Transverse colon (tissue), 4 donors: Measurements from ENCODE around the gene GJB6. TPM values are rescaled to one million over a fixed set of nuclear protein-coding genes. Genes with fewer than 3 reads are reported as not detected.
A peak's percentile ranks its signal among the peaks of the same experiment; 100 is the strongest.

Experiments
- DNase-seq: peaks from one replicate; pipeline ENCODE4 v3.0.0-alpha.2; 2019
- H3K27ac ChIP-seq, 4 donors: fragments of 200-600 bp; sonication (generic); 2 replicates each; pipeline ENCODE4 v1.5.1; 2016 to 2018; ENCODE audit warnings: inconsistent platforms in 4 of 4
- H3K27me3 ChIP-seq: fragments of 200-600 bp; sonication (generic); 2 replicates; pipeline ENCODE4 v1.5.1; 2017; ENCODE audit warnings: inconsistent platforms
- H3K36me3 ChIP-seq, 4 donors: fragments of 200-600 bp; sonication (generic); 2 replicates each; pipeline ENCODE4 v1.5.1; 2017 to 2019; ENCODE audit warnings: inconsistent platforms in 4 of 4
- H3K4me1 ChIP-seq, 4 donors: fragments of 200-600 bp; sonication (generic); 2 replicates each; pipeline ENCODE4 v1.5.1; 2017 to 2020; ENCODE audit warnings: inconsistent platforms in 4 of 4
- H3K4me3 ChIP-seq, 4 donors: fragments of 200-600 bp; sonication (generic); 1 replicate in 1 of 4; 2 replicates in 3 of 4; pipeline versions ENCODE4 v1.5.1 to v1.6.1; 2017 to 2019; ENCODE audit warnings: inconsistent platforms in 4 of 4
- H3K9me3 ChIP-seq, 2 donors: fragments of 200-600 bp; sonication (generic); 2 replicates each; pipeline ENCODE4 v1.5.1; 2017 to 2019; ENCODE audit warnings: inconsistent platforms in 2 of 2
- EP300 ChIP-seq: sonication (generic); formaldehyde crosslinking; IDR thresholded peaks from one replicate; pipeline ENCODE4 v1.6.1; 2017; ENCODE audit warnings: antibody characterized with exemption, low read depth
- POLR2A ChIP-seq: fragments of 450-650 bp; IDR thresholded peaks from one replicate; pipeline ENCODE4 v1.6.1; 2016; ENCODE audit warnings: antibody characterized with exemption, mild to moderate bottlenecking, moderate library complexity
- POLR2AphosphoS5 ChIP-seq, 3 donors: sonication (generic); formaldehyde crosslinking; IDR thresholded peaks; one replicate each; pipeline ENCODE4 v1.6.1; 2016; ENCODE audit warnings: antibody characterized with exemption in 3 of 3
- WGBS, 2 donors: methylation state at CpG; one replicate each; pipeline ENCODE4 v1.1.5; 2018; ENCODE audit warnings: low coverage in 1 of 2; 5-methylcytosine and 5-hydroxymethylcytosine counted together
- in situ Hi-C, 4 donors: fragments of 200-750 bp; cut with MboI; loops; one replicate each; pipeline versions ENCODE4 v1.15.0 to v1.15.1; 2017; ENCODE audit warnings: low sequenced_read_pairs in 3 of 4, low pct_ligation_motif_present in 1 of 4, low pct_unique_long_range_greater_than_20kb in 1 of 4
- intact Hi-C: fragments of 100-400 bp; cut with DNase I; formaldehyde crosslinking; loops from one replicate; pipeline ENCODE4 v1.15.1; 2023; ENCODE audit warnings: low total_unique reads
- total RNA-seq, 4 donors: library from RNA; depleted of rRNA; stranded (reverse); fragments of >200 nt; gene quantifications; one replicate each; pipeline ENCODE4 v1.1.0, GENCODE V29; 2016
- TF ChIP-seq, protein P1 (sequence below), 5 experiments: fragments of 200-600 bp in 3 of 5; fragments of 450-650 bp in 2 of 5; sonication (generic) in 3 of 5; IDR thresholded peaks; 1 replicate in 2 of 5; 2 replicates in 3 of 5; pipeline ENCODE4 v1.5.1; 2016 to 2017; ENCODE audit warnings: antibody characterized with exemption in 5 of 5, inconsistent platforms in 3 of 5, mild to moderate bottlenecking in 2 of 5, moderate library complexity in 1 of 5

GJB6 gene
- total RNA-seq, 4 donors from 2014 or later = 0.68 TPM; not detected in 3

DNA sequence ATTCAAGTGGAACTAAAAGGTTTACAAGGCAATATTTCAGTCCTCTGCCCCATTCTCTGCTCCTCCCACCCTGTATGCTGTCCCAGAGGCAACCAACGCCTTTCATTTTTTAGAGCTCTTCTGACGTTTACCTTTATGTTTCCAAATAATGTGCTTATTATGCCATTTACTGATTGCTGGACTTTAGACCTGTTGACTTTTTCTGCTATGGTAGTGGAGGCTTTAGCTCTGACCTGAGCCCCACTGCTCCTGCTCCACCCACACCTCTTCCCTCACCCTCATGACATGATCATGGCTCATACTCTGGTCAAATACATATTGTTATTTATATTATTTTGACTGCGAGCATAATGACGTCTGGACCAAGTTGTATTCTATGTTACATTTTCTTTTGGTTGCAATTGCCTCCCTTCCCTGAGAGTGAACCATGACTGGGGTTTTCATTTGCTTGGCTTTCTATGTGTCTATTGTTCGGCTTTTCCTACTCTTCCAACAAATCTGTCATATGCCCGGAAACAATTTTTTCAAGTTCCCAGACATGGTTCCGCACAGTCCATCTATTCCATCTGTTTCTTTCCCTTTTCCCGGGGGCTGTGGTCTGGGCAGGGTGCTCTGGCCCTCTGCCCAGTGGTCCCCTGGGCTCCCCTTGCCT is 31.4 kb upstream of the GJB6 start:
- intact Hi-C loops (no loop called here), in situ Hi-C loops (no loop called here)

DNA sequence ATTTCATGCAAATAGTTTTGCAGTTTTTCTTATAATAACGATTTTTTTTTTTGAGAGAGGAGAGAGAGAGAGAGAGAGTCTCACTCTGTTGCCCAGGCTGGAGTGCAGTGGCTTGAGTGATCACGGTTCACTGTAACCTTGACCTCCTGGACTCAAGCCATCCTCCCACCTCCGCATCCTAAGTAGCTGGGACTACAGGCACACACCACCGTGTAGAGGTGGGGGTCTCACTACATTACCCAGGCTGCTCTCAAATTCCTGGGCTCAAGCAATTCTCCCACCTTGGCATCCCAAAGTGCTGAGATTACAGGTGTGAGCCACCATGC is 26.8 kb upstream of the GJB6 start:
- in situ Hi-C loops = no loop called here
- peaks cover 0 to 6% (median 3%) of the 10 kb centered on the region in 4 donors for H3K4me1 ChIP-seq
- no peaks in the 10 kb centered on the region for H3K9me3 ChIP-seq
- intact Hi-C loops = no loop called here
- no peak for TF ChIP-seq POLR2A
- TF ChIP-seq, protein P1, sequence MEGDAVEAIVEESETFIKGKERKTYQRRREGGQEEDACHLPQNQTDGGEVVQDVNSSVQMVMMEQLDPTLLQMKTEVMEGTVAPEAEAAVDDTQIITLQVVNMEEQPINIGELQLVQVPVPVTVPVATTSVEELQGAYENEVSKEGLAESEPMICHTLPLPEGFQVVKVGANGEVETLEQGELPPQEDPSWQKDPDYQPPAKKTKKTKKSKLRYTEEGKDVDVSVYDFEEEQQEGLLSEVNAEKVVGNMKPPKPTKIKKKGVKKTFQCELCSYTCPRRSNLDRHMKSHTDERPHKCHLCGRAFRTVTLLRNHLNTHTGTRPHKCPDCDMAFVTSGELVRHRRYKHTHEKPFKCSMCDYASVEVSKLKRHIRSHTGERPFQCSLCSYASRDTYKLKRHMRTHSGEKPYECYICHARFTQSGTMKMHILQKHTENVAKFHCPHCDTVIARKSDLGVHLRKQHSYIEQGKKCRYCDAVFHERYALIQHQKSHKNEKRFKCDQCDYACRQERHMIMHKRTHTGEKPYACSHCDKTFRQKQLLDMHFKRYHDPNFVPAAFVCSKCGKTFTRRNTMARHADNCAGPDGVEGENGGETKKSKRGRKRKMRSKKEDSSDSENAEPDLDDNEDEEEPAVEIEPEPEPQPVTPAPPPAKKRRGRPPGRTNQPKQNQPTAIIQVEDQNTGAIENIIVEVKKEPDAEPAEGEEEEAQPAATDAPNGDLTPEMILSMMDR (IDR thresholded peaks at IDR 0.05) = no peak
- no peak for TF ChIP-seq EP300
- DNase-seq = no peak
- no peaks in the 10 kb centered on the region for H3K36me3 ChIP-seq
- 43 to 72% methylated on average over 1 to 4 of the region's 4 CpGs for WGBS, 2 donors
- no peak overlapping the region for H3K4me3 ChIP-seq
- no peak overlapping the region for H3K27ac ChIP-seq
- no peaks in the 10 kb centered on the region for H3K27me3 ChIP-seq

More for the DNA sequence above, 31.4 kb upstream of the GJB6 start:
- H3K4me1 ChIP-seq = peaks cover 0 to 6% (median 3%) of the 10 kb centered on the region in 4 donors
- H3K4me3 ChIP-seq = no peak overlapping the region
- peak overlapping the region in 1 of 4 donors; percentile 9 for H3K27ac ChIP-seq
- TF ChIP-seq, protein P1 (IDR thresholded peaks at IDR 0.05) = no peak
- TF ChIP-seq POLR2AphosphoS5 (IDR thresholded peaks at IDR 0.05) (no peak), EP300 (no peak), POLR2A (no peak)
- DNase-seq = no peak
- WGBS, 2 donors = 70 to 72% methylated on average over 8 of the region's 8 CpGs
- no peaks in the 10 kb centered on the region for H3K36me3 ChIP-seq
- H3K9me3 ChIP-seq = no peaks in the 10 kb centered on the region
- H3K27me3 ChIP-seq = no peaks in the 10 kb centered on the region

DNA sequence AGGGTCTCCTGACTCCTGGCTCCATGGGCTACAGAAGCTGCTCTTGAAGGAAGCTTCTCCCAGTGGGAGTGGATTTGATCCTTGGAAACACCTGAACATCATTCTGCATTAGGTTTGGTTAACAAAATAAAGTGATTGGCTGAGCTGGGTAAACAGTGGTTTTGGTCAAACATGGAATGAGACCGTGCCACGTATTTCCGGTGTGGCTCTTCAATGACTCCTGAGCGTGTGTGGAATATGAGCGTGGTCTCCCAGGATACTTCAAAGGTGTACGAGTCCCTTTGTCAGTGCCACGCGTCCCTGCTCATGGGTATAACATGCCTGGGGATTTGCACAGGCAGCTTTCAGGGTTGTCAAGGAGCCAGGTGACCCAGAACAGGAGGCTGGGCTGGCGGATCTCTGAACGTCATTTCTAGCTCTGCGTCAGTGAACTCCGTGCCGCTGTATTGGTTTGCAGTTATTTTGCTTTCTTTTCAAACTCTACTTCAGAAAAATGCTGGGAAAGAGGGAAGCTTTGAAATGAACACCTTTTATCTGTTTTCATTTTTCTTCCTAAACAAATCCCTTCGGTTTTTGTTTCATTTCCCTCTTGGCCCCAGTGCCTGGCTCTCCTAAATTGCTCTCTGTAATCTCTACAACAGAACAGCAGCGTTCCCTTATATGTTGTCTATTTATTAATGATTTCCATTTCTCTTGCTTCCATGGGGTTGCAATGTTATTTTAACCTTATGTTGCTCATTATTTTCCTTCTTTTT is 26.3 kb upstream of the GJB6 start:
- WGBS, 2 donors = 84 to 88% methylated on average over 5 to 15 of the region's 15 CpGs
- H3K4me3 ChIP-seq = no peak overlapping the region

DNA sequence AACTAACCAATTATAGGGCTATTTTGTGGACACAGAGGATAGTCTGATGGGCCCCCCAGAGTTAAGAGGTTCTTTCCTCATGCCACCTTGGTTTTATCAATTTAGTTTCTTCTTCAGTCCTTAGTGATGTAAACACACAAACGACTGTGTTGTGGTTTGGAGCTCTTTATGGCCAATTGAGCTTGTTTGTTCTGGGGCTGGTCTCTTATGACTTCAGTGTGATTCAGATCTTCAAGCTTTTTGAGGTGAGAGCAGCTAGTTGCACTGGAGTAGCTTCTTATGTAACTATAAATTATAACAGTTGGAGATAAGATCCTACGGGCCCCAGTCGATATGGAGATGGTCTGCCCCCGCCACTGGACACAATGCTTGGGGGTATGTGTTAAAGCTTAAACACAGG is 22.0 kb upstream of the GJB6 start:
- Histone ChIP-seq H3K9me3 (no peaks in the 10 kb centered on the region), H3K36me3 (no peaks in the 10 kb centered on the region), H3K27me3 (no peaks in the 10 kb centered on the region), H3K27ac (no peak overlapping the region), H3K4me1 (no peaks in the 10 kb centered on the region), H3K4me3 (no peak overlapping the region)
- TF ChIP-seq POLR2AphosphoS5 (IDR thresholded peaks at IDR 0.05) = no peak
- TF ChIP-seq, protein P1 (IDR thresholded peaks at IDR 0.05) = no peak
- no peak for TF ChIP-seq POLR2A
- TF ChIP-seq EP300 = no peak
- in situ Hi-C loops = no loop called here
- DNase-seq = no peak
- intact Hi-C loops = no loop called here
- 20 to 68% methylated on average over 1 to 4 of the region's 4 CpGs for WGBS, 2 donors

More for the DNA sequence above, 26.3 kb upstream of the GJB6 start:
- no peak overlapping the region for H3K27ac ChIP-seq
- H3K36me3 ChIP-seq = no peaks in the 10 kb centered on the region
- no peak for TF ChIP-seq POLR2AphosphoS5 (IDR thresholded peaks at IDR 0.05)
- intact Hi-C loops = no loop called here
- DNase-seq = no peak
- H3K4me1 ChIP-seq = peaks cover 0 to 6% (median under 1%) of the 10 kb centered on the region in 4 donors
- no peaks in the 10 kb centered on the region for H3K9me3 ChIP-seq
- H3K27me3 ChIP-seq = no peaks in the 10 kb centered on the region
- in situ Hi-C loops = no loop called here
